HepG2 (cell line): ENCODE measurements around the gene PPP4C. TPM values are rescaled to one million over a fixed set of nuclear protein-coding genes. Genes with fewer than 3 reads are reported as not detected.
A peak's percentile ranks its signal among the peaks of the same experiment; 100 is the strongest.

Source experiments
- CREB1 ChIP-seq, 2 experiments: fragments of 450-650 bp in 1 of 2; IDR thresholded peaks; 2 replicates each; pipeline ENCODE4 v1.6.1; 2016 to 2017; ENCODE audit warnings: control low read depth in 1 of 2, mild to moderate bottlenecking in 1 of 2, missing compliant biosample characterization in 1 of 2, missing genetic modification characterization in 1 of 2
- GATAD1 ChIP-seq: IDR thresholded peaks from 2 replicates; pipeline ENCODE4 v1.6.1; 2016; ENCODE audit warnings: missing genetic modification reagents, missing compliant biosample characterization
- GMEB2 ChIP-seq: IDR thresholded peaks from 2 replicates; pipeline ENCODE4 v1.6.1; 2016; ENCODE audit warnings: missing biosample characterization, missing genetic modification reagents, low read depth
- GPBP1L1 ChIP-seq: sonication (generic); formaldehyde crosslinking; IDR thresholded peaks from 2 replicates; pipeline ENCODE4 v1.5.0; 2020; ENCODE audit warnings: mild to moderate bottlenecking, missing genetic modification reagents
- HBP1 ChIP-seq: IDR thresholded peaks from 2 replicates; pipeline ENCODE4 v1.6.1; 2016; ENCODE audit warnings: low read depth, control low read depth
- HOXD1 ChIP-seq: sonication (generic); formaldehyde crosslinking; IDR thresholded peaks from 2 replicates; pipeline ENCODE4 v1.5.0; 2020; ENCODE audit warnings: missing genetic modification reagents
- JUNB ChIP-seq: sonication (generic); formaldehyde crosslinking; IDR thresholded peaks from 2 replicates; pipeline ENCODE4 v1.8.0; 2022; ENCODE audit warnings: missing genetic modification reagents, mild to moderate bottlenecking, borderline replicate concordance
- MEF2D ChIP-seq: sonication (generic); formaldehyde crosslinking; IDR thresholded peaks from 2 replicates; pipeline ENCODE4 v1.5.1; 2020; ENCODE audit warnings: mild to moderate bottlenecking, missing genetic modification reagents
- NCOA5 ChIP-seq: sonication (generic); formaldehyde crosslinking; IDR thresholded peaks from 2 replicates; pipeline ENCODE4 v1.4.0; 2020; ENCODE audit warnings: missing genetic modification reagents
- NR2F1 ChIP-seq, 2 experiments: fragments of 450-650 bp in 1 of 2; formaldehyde crosslinking in 1 of 2; IDR thresholded peaks; 2 replicates each; pipeline versions ENCODE4 v1.5.0 to v1.6.1; 2016 to 2020; ENCODE audit warnings: mild to moderate bottlenecking in 1 of 2, missing compliant biosample characterization in 1 of 2, missing genetic modification reagents in 1 of 2, moderate library complexity in 1 of 2
- SKIL ChIP-seq: sonication (generic); formaldehyde crosslinking; IDR thresholded peaks from 2 replicates; pipeline ENCODE4 v1.8.0; 2022; ENCODE audit warnings: missing genetic modification reagents, mild to moderate bottlenecking, moderate library complexity, borderline replicate concordance
- TIGD3 ChIP-seq: sonication (generic); formaldehyde crosslinking; IDR thresholded peaks from 2 replicates; pipeline ENCODE4 v1.5.1; 2020; ENCODE audit warnings: mild to moderate bottlenecking, missing genetic modification reagents, borderline replicate concordance
- WIZ ChIP-seq: sonication (generic); formaldehyde crosslinking; IDR thresholded peaks from 2 replicates; pipeline ENCODE4 v1.5.1; 2020; ENCODE audit warnings: mild to moderate bottlenecking, missing genetic modification reagents
- ZBTB3 ChIP-seq: sonication (generic); formaldehyde crosslinking; IDR thresholded peaks from 2 replicates; pipeline ENCODE4 v1.4.0; 2020; ENCODE audit warnings: low read depth, mild to moderate bottlenecking, moderate library complexity, missing genetic modification reagents, borderline replicate concordance
- ZBTB7B ChIP-seq: sonication (generic); formaldehyde crosslinking; IDR thresholded peaks from 2 replicates; pipeline ENCODE4 v1.4.0; 2020; ENCODE audit warnings: missing genetic modification reagents
- ZNF160 ChIP-seq: sonication (generic); formaldehyde crosslinking; IDR thresholded peaks from 2 replicates; pipeline ENCODE4 v1.8.0; 2022; ENCODE audit warnings: mild to moderate bottlenecking, inconsistent platforms, missing genetic modification reagents
- ZNF567 ChIP-seq: sonication (generic); formaldehyde crosslinking; IDR thresholded peaks from 2 replicates; pipeline ENCODE4 v1.8.1; 2023; ENCODE audit warnings: mild to moderate bottlenecking, missing genetic modification reagents, borderline replicate concordance
- ZNF605 ChIP-seq: sonication (generic); formaldehyde crosslinking; IDR thresholded peaks from 2 replicates; pipeline ENCODE4 v1.8.0; 2022; ENCODE audit warnings: mild to moderate bottlenecking, missing genetic modification reagents
- ZNF672 ChIP-seq: sonication (generic); formaldehyde crosslinking; IDR thresholded peaks from 2 replicates; pipeline ENCODE4 v1.8.1; 2022; ENCODE audit warnings: missing genetic modification reagents
- polyA plus RNA-seq, 8 experiments: library from polyadenylated mRNA; depleted of rRNA in 3 of 8; stranded (reverse) in 7 of 8; unstranded in 1 of 8; fragments of >200 nt; fragmentation: Illumina TruSeq in 4 of 8; extraction: Trizol in 4 of 8; gene quantifications; 2 replicates each; pipeline versions ENCODE4 v1.2.1 to v1.2.3, GENCODE V29; 2011 to 2016; ENCODE audit warnings: low read depth in 4 of 8, missing spikeins in 1 of 8, mixed read lengths in 1 of 8; ENCODE audit not compliant: insufficient read depth in 1 of 8
- total RNA-seq, 5 experiments: library from RNA; depleted of rRNA; stranded (reverse); fragments of >200 nt; fragmentation: Illumina TruSeq; extraction: Trizol; gene quantifications; 2 replicates each; pipeline ENCODE4 v1.2.3, GENCODE V29; 2016; ENCODE audit warnings: low read depth in 1 of 5

Gene PPP4C
- total and polyA plus RNA-seq, 2 of the 13 experiments (the other 11 are each of a cell fraction or from before 2014, with no cell fraction given) = 176 to 220 TPM

- no peak for TF ChIP-seq MEF2D (CRISPR knock-in tag)
- TF ChIP-seq JUNB (CRISPR knock-in tag) = no peak
- TF ChIP-seq ZNF672 (CRISPR knock-in tag) = no peak
- TF ChIP-seq ZNF567 = peak; percentile 60; the same call in 1 of the 2 replicates
- no peak for TF ChIP-seq NR2F1 (CRISPR knock-in tag; IDR thresholded peaks at IDR 0.05)
- no peak for TF ChIP-seq CREB1 (IDR thresholded peaks at IDR 0.05)
- TF ChIP-seq CREB1 (CRISPR knock-in tag; IDR thresholded peaks at IDR 0.05) = no peak
- TF ChIP-seq ZNF160 (CRISPR knock-in tag) = peak; percentile 43
- TF ChIP-seq WIZ (CRISPR knock-in tag) = no peak
- TF ChIP-seq ZNF605 = peak; percentile 88
- TF ChIP-seq HOXD1 (CRISPR knock-in tag) = no peak
- peak; percentile 80 for TF ChIP-seq ZBTB7B (CRISPR knock-in tag)
- no peak for TF ChIP-seq TIGD3 (CRISPR knock-in tag)
- TF ChIP-seq GATAD1 (CRISPR knock-in tag) = peak; percentile 43; the same call in 1 of the 2 replicates
- TF ChIP-seq ZBTB3 (CRISPR knock-in tag) = peak; percentile 75; the same call in 1 of the 2 replicates
- no peak for TF ChIP-seq GMEB2 (CRISPR knock-in tag)
- TF ChIP-seq HBP1 (CRISPR knock-in tag) = 0 out of 2 replicates have a peak, but pooled peaks have one; percentile 24
- TF ChIP-seq SKIL (CRISPR knock-in tag) = no peak
- no peak for TF ChIP-seq NCOA5
- no peak for TF ChIP-seq GPBP1L1 (CRISPR knock-in tag)
Measured at GRCh38 chr16:30063893-30064728, 11.7 kb upstream of the PPP4C start (continued).
